K562 (cell line): ENCODE data around the gene CMTR1. TPM values are rescaled to one million over a fixed set of nuclear protein-coding genes. Genes with fewer than 3 reads are reported as not detected.

Experiments used
- ATAC-seq: fragments of 200-7000 bp; cut with Tn5 transposase; 3 replicates; pipeline ENCODE4 v1.9.1; 2020; ENCODE audit warnings: moderate library complexity
- BruUV-seq: library from RNA; stranded (reverse); fragments of 400-500 nt; replicated peaks from 2 replicates; lab custom pipeline; 2021; lab: Mats Ljungman, UMichigan
- CTCF ChIA-PET: fragments of 300-600 bp; formaldehyde crosslinking; extraction: SDS; loops from one replicate; lab custom pipeline; 2021; ENCODE audit warnings: low intra/inter-chr PET ratio; lab: Yijun Ruan, JAX
- POLR2A ChIA-PET: fragments of 300-600, 350-650 bp; sonication (Branson Sonifier 250); formaldehyde crosslinking; extraction: SDS; loops from one replicate; lab custom pipeline; 2021; ENCODE audit warnings: antibody characterized with exemption, inconsistent platforms; lab: Yijun Ruan, JAX
- DNase-seq, 4 experiments: peaks; one replicate each; pipeline versions ENCODE4 v3.0.0 to v3.0.0-alpha.2; 2011 to 2018; ENCODE audit warnings: low spot score in 3 of 4, mixed read lengths in 3 of 4; ENCODE audit errors: extremely low read depth in 1 of 4
- FAIRE-seq: peaks from 2 replicates; lab custom pipeline; 2011; peaks lifted over from hg19 to GRCh38; lab: Jason Lieb, UNC
- H2AFZ ChIP-seq: 2 replicates; pipeline ENCODE4 v1.6.0; 2011; ENCODE audit warnings: low read depth, low read length, control low read depth, inconsistent platforms
- H3K27ac ChIP-seq: fragments of 200-600 bp; 3 replicates; pipeline ENCODE4 v1.8.0; 2011; ENCODE audit warnings: low read depth, mild to moderate bottlenecking, control low read depth, inconsistent platforms, low read length, moderate library complexity, mixed read lengths; ENCODE audit errors: extremely low read depth
- H3K27me3 ChIP-seq, 2 experiments: fragments of 300-600 bp in 1 of 2; 2 replicates in 1 of 2; 3 replicates in 1 of 2; pipeline versions ENCODE4 v1.6.0 to v1.8.0; 2011; ENCODE audit warnings: inconsistent platforms in 2 of 2, low read length in 2 of 2, mild to moderate bottlenecking in 1 of 2, mixed read lengths in 1 of 2, moderate library complexity in 1 of 2; ENCODE audit not compliant: control insufficient read depth in 2 of 2, insufficient read depth in 2 of 2
- H3K36me3 ChIP-seq: fragments of 300-600 bp; 3 replicates; pipeline ENCODE4 v1.8.0; 2011; ENCODE audit warnings: mild to moderate bottlenecking, low read length, inconsistent platforms; ENCODE audit not compliant: control insufficient read depth, insufficient read depth
- H3K4me1 ChIP-seq, 2 experiments: fragments of 200-600 bp in 1 of 2; replicated peaks in 1 of 2; 2 replicates in 1 of 2; 3 replicates in 1 of 2; pipeline versions ENCODE4 v1.5.1 to v1.8.0; 2011; ENCODE audit warnings: inconsistent platforms in 2 of 2, low read length in 2 of 2, mild to moderate bottlenecking in 1 of 2, mixed read lengths in 1 of 2, moderate library complexity in 1 of 2; ENCODE audit not compliant: control insufficient read depth in 2 of 2, insufficient read depth in 2 of 2
- H3K4me2 ChIP-seq: 2 replicates; pipeline ENCODE4 v1.6.1; 2011; ENCODE audit warnings: low read length, control low read depth, inconsistent platforms, mixed read lengths; ENCODE audit not compliant: insufficient read depth
- H3K4me3 ChIP-seq: fragments of 200-600 bp; sonication (generic), shearing (Covaris generic); 2 replicates; pipeline ENCODE4 v1.5.1; 2016; ENCODE audit warnings: control low read depth, inconsistent platforms
- H3K79me2 ChIP-seq: fragments of 200-600 bp; 3 replicates; pipeline ENCODE4 v1.8.0; 2011; ENCODE audit warnings: low read length, inconsistent platforms; ENCODE audit not compliant: control insufficient read depth, insufficient read depth
- H3K9ac ChIP-seq, 2 experiments: 2 replicates each; pipeline versions ENCODE4 v1.6.0 to v1.6.1; 2011; ENCODE audit warnings: low read depth in 2 of 2, low read length in 2 of 2, control low read depth in 1 of 2, inconsistent platforms in 1 of 2, mild to moderate bottlenecking in 1 of 2, mixed read lengths in 1 of 2; ENCODE audit not compliant: insufficient read depth in 1 of 2
- H3K9me1 ChIP-seq: one replicate; pipeline ENCODE4 v1.6.0; 2011; ENCODE audit warnings: inconsistent platforms, mild to moderate bottlenecking, low read length, moderate library complexity; ENCODE audit not compliant: control insufficient read depth, insufficient read depth
- H3K9me3 ChIP-seq: replicated peaks from 2 replicates; pipeline ENCODE4 v1.5.1; 2011; ENCODE audit warnings: low read depth, low read length, inconsistent platforms; ENCODE audit not compliant: control insufficient read depth, insufficient read depth
- H4K20me1 ChIP-seq: replicated peaks from 2 replicates; pipeline ENCODE4 v1.6.1; 2011; ENCODE audit warnings: low read length, inconsistent platforms, mixed read lengths; ENCODE audit not compliant: control insufficient read depth, insufficient read depth
- DPF2 ChIP-seq: fragments of 450-650 bp; IDR thresholded peaks from 2 replicates; pipeline ENCODE4 v1.6.1; 2016
- FOXJ2 ChIP-seq: fragments of 200-800 bp; sonication (Bioruptor generic); IDR thresholded peaks from 2 replicates; pipeline ENCODE4 v1.6.1; 2016; ENCODE audit warnings: missing genetic modification characterization, missing compliant biosample characterization
- JUN ChIP-seq, 2 experiments: sonication (generic) in 1 of 2; formaldehyde crosslinking in 1 of 2; IDR thresholded peaks; 2 replicates each; pipeline versions ENCODE4 v1.6.1 to v1.8.0; 2012 to 2022; ENCODE audit warnings: borderline replicate concordance in 2 of 2, mild to moderate bottlenecking in 2 of 2, improper control_type of control experiment in 1 of 2, low read depth in 1 of 2, low read length in 1 of 2, missing genetic modification reagents in 1 of 2
- KDM2B ChIP-seq: fragments of 250-450 bp; sonication (Bioruptor Pico); IDR thresholded peaks from 2 replicates; pipeline ENCODE4 v1.8.0; 2021; ENCODE audit warnings: mild to moderate bottlenecking, moderate library complexity
- NR2C1 ChIP-seq, 2 experiments: fragments of 450-650 bp; IDR thresholded peaks; 2 replicates each; pipeline ENCODE4 v1.6.1; 2017; ENCODE audit warnings: mild to moderate bottlenecking in 2 of 2, antibody characterized with exemption in 1 of 2, inconsistent platforms in 1 of 2, missing compliant biosample characterization in 1 of 2, missing genetic modification characterization in 1 of 2
- NRF1 ChIP-seq, 2 experiments: fragments of 450-650 bp; IDR thresholded peaks in 1 of 2; conservative IDR thresholded peaks in 1 of 2; 2 replicates each; pipeline ENCODE4 v1.6.1; 2014; ENCODE audit warnings: mild to moderate bottlenecking in 2 of 2
- POLR2A ChIP-seq: fragments of 450-650 bp; conservative IDR thresholded peaks from 2 replicates; pipeline ENCODE4 v1.6.1; 2016
- SAP30 ChIP-seq: fragments of 200-600 bp; sonication (generic); IDR thresholded peaks from 2 replicates; pipeline ENCODE4 v1.6.1; 2012; ENCODE audit warnings: borderline replicate concordance, low read depth, mild to moderate bottlenecking, moderate library complexity, low read length, control low read depth, inconsistent platforms; ENCODE audit not compliant: insufficient read depth, poor library complexity, severe bottlenecking
- SP1 ChIP-seq: sonication (generic); formaldehyde crosslinking; IDR thresholded peaks from 2 replicates; pipeline ENCODE4 v1.8.1; 2022; ENCODE audit warnings: mild to moderate bottlenecking, missing genetic modification reagents
- SPI1 ChIP-seq: IDR thresholded peaks from 2 replicates; pipeline ENCODE4 v1.6.1; 2011; ENCODE audit warnings: low read depth, low read length, control low read depth, borderline replicate concordance
- ZEB2 ChIP-seq: fragments of 450-650 bp; IDR thresholded peaks from 2 replicates; pipeline ENCODE4 v1.6.1; 2016
- ZNF121 ChIP-seq: sonication (generic); formaldehyde crosslinking; conservative IDR thresholded peaks from 2 replicates; pipeline ENCODE4 v1.8.0; 2022; ENCODE audit warnings: missing genetic modification reagents
- ZNF124 ChIP-seq: sonication (generic); formaldehyde crosslinking; IDR thresholded peaks from 2 replicates; pipeline ENCODE4 v1.8.1; 2022; ENCODE audit warnings: missing genetic modification reagents
- ZNF3 ChIP-seq: fragments of 250-450 bp; sonication (Bioruptor Pico); IDR thresholded peaks from 2 replicates; pipeline ENCODE4 v1.5.0; 2021; ENCODE audit warnings: mild to moderate bottlenecking, moderate library complexity
- WGBS: fragments of 100-300 bp; shearing (Covaris generic); methylation state at CpG from one replicate; pipeline ENCODE4 v1.1.6; 2016; ENCODE audit warnings: low coverage, mixed read lengths; ENCODE audit not compliant: insufficient coverage; ENCODE audit errors: missing lambda C conversion rate; 5-methylcytosine and 5-hydroxymethylcytosine counted together
- in situ Hi-C: fragments of 300-500 bp; cut with MboI; formaldehyde crosslinking; loops from 4 replicates; pipeline ENCODE4 v1.15.0; 2018; ENCODE audit warnings: inconsistent platforms, mixed read lengths
- intact Hi-C: fragments of 100-400 bp; cut with micrococcal nuclease; formaldehyde crosslinking; loops from 2 replicates; pipeline ENCODE4 v1.14.2; 2022
- polyA plus RNA-seq, 8 experiments: library from polyadenylated mRNA; depleted of rRNA in 4 of 8; stranded (reverse) in 5 of 8; unstranded in 3 of 8; fragments of >200 nt; fragmentation: Nextera tagmentation in 2 of 8; fragmentation: Illumina TruSeq in 1 of 8; extraction: Ambion mirVana in 2 of 8; extraction: Trizol in 1 of 8; gene quantifications; 2 replicates each; pipeline versions ENCODE4 v1.2.1 to v1.2.3, GENCODE V29; 2011 to 2014; ENCODE audit warnings: inconsistent platforms in 1 of 8, missing spikeins in 1 of 8
- total RNA-seq, 7 experiments: library from RNA; depleted of rRNA in 6 of 7; stranded (reverse); fragments of >200 nt in 6 of 7; fragmentation: Illumina TruSeq in 2 of 7; extraction: Trizol in 2 of 7; gene quantifications; 2 replicates each; pipeline versions ENCODE4 v1.2.1 to v1.2.3, GENCODE V29; 2011 to 2021; ENCODE audit warnings: low replicate concordance in 1 of 7
- TF ChIP-seq, protein P1 (sequence below): fragments of 250-450 bp; sonication (Bioruptor Pico); IDR thresholded peaks from 2 replicates; pipeline ENCODE4 v1.9.0; 2021; ENCODE audit warnings: mild to moderate bottlenecking

The CMTR1 gene
- total and polyA plus RNA-seq, 9 of the 15 experiments (the other 6 are each of a cell fraction or from before 2014, with no cell fraction given), result 2.9 to 63.5 (median 49.5) TPM

DNA sequence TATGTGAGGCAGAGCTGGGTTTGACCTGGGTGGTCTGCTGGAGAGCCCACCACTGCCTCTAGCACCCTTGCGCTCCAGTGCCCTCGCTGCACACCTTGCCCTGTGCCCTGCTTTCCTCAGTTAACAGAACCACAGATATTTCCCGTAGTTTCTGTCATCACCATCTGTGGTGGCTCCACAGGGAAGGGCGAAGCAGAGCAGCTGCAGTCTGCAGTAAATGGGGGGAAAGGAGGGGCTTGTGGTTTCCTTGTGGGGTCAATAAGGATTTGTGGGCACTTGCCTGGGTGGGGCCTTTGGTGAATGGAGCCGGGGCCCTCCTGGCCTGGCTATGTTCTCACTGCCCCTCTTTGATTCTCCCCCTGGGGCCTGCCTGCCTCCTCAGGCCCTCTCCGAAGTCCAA lies 87.9 kb downstream of the CMTR1 start:
- H3K27ac ChIP-seq, result no peak overlapping the region
- FAIRE-seq (no peak), DNase-seq (no peak), ATAC-seq (no peak)
- no peaks in the 10 kb centered on the region for H3K9me3 ChIP-seq
- intact Hi-C loops (no loop called here), in situ Hi-C loops (no loop called here)
- H3K9ac ChIP-seq, result no peak overlapping the region
- peaks cover 0 to 3% of the 10 kb centered on the region in 2 experiments; a peak in 1 of 5 replicates for H3K4me1 ChIP-seq
- peaks cover 46 to 86% of the 10 kb centered on the region in 2 experiments for H3K27me3 ChIP-seq
- TF ChIP-seq SP1 (CRISPR knock-in tag) (no peak), POLR2A (no peak), JUN (IDR thresholded peaks at IDR 0.05; ENCODE audit: borderline replicate concordance, low read depth, low read length) (no peak), JUN (CRISPR knock-in tag; IDR thresholded peaks at IDR 0.05; ENCODE audit: borderline replicate concordance) (no peak), KDM2B (CRISPR knock-in tag) (no peak), NRF1 (conservative IDR thresholded peaks at IDR 0.05 in 1 of 2, IDR thresholded peaks at IDR 0.05 in 1 of 2) (no peak), SPI1 (no peak), ZEB2 (no peak), FOXJ2 (no peak), ZNF124 (no peak), NR2C1 (IDR thresholded peaks at IDR 0.05) (no peak), NR2C1 (tag; IDR thresholded peaks at IDR 0.05) (no peak), DPF2 (no peak), ZNF121 (CRISPR knock-in tag) (no peak), SAP30 (no peak), ZNF3 (CRISPR knock-in tag) (no peak)
- TF ChIP-seq, protein P1, sequence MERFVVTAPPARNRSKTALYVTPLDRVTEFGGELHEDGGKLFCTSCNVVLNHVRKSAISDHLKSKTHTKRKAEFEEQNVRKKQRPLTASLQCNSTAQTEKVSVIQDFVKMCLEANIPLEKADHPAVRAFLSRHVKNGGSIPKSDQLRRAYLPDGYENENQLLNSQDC (CRISPR knock-in tag), result no peak
- ChIA-PET CTCF (no interaction called here), POLR2A (no interaction called here)
- no peaks in the 10 kb centered on the region for H3K36me3 ChIP-seq
- H2AFZ ChIP-seq, result no peak overlapping the region
- no peak overlapping the region for H3K4me2 ChIP-seq
- no peaks in the 10 kb centered on the region for H3K9me1 ChIP-seq
- H3K4me3 ChIP-seq, result no peak overlapping the region
- BruUV-seq, result no TSS peak
- H4K20me1 ChIP-seq, result no peaks in the 10 kb centered on the region
- no peaks in the 10 kb centered on the region for H3K79me2 ChIP-seq
- 1% methylated on average over 6 of the region's 6 CpGs for WGBS
